Measurements from ENCODE around the gene ARNT2. TPM values are rescaled to one million over a fixed set of nuclear protein-coding genes. Genes with fewer than 3 reads are reported as not detected.

Gene ARNT2
- total RNA-seq, 1 experiment from 2014 or later: 16.8 TPM

DNA sequence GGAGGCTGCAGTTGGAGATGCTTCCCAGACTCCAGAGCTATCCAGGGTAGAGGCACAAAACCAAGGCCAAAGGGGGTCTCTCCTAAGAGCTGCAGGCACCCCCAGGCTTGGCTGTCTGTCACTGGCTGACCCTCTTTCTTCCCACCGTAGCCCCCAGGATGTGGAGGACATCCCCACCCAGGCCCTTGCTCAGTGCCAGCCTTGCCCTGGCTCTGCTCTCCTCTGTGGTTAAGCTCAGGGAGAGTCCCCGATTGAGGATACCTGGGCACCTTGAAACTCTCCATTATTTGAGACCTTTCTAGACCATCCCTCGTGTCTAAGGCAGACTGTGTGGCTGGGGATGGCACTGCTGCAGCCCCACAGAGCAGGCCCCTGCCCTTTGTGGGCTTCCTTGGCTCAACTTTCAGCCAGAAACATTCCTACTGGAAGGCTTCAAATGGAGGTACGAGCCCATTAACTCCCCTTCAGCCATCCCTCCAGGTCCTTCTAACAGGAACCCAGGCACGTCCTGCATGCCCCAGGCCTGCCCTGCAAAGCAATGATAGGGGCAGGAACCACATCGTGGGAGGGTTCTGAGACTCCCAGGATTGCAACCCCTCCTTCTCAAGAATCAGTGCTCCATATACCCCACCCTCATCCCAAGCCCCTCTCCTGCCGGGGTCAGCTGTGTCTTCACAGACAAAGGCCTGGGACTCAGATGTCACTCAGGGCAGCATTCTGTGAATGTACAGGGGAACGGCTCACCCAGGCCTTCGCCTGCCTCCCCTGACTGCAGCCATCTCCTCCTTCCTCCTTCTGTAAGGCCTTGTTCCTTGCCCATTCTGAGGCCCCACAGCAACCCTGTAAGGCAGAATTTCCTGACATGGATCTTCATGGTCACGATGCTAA, 188.0 kb downstream of the ARNT2 start:
- CTCF ChIA-PET: no interaction called here
- Histone ChIP-seq H3K4me3 (ENCODE audit: low read depth in 2 of 2, low read length in 2 of 2) (no peak overlapping the region), H3K9me3 (ENCODE audit: control insufficient read depth, insufficient read depth, low read depth, low read length) (no peaks in the 10 kb centered on the region), H3K36me3 (ENCODE audit: control insufficient read depth, insufficient read depth, low read length) (no peaks in the 10 kb centered on the region), H3K27ac (ENCODE audit: low read length) (no peak overlapping the region), H3K27me3 (ENCODE audit: control insufficient read depth, insufficient read depth, low read length) (no peaks in the 10 kb centered on the region), H3K4me1 (ENCODE audit: control insufficient read depth, insufficient read depth, low read length) (no peaks in the 10 kb centered on the region)
- POLR2A ChIA-PET: no interaction called here
- ATAC-seq: no peak
- in situ Hi-C loops (cut with HindIII; ENCODE audit: low pct_unique_long_range_greater_than_20kb, low sequenced_read_pairs): no loop called here
- intact Hi-C loops (cut with micrococcal nuclease; ENCODE audit: unreplicated experiment): no loop called here
- no peak for TF ChIP-seq REST (IDR thresholded peaks at IDR 0.05; ENCODE audit: insufficient read depth in 1 of 2, low read depth in 2 of 2, low read length in 1 of 2)
- no peak for TF ChIP-seq CTCF (IDR thresholded peaks at IDR 0.05)
- TF ChIP-seq SIN3A (IDR thresholded peaks at IDR 0.05; ENCODE audit: borderline replicate concordance, insufficient read depth, low read depth, low read length): no peak
- no peak for TF ChIP-seq POLR2AphosphoS5 (IDR thresholded peaks at IDR 0.05; ENCODE audit: low read depth, low read length)
- TF ChIP-seq TCF7L2 (IDR thresholded peaks at IDR 0.05; ENCODE audit: low read depth, low read length): no peak
- BruUV-seq (replicated peaks): no TSS peak
- DNase-seq (ENCODE audit: low read depth, low spot score): no peak

DNA sequence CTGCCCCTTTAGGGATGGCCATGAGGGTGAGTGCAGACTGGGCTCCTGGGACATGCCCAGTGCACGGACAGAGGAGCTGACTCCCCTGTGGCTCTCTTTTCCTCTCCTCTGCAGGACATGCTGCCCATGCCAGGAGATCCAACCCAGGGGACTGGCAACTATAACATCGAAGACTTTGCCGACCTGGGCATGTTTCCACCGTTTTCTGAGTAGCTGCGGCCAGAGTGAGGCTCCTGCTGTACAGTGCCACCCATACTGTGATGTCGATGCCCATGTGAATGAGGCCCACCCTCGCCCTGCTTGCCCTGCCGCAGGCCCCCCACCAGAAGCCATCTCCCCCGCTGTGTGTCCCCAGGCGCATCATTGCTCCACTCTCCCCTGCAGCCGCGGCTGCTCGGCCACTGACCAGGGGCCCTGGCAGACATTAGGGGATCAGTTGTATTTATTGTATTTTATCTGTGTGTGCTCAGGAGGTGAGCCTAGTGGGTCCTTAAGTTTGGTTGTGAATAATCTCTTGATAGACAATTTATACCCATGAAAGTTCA, 189.4 kb downstream of the ARNT2 start:
- Histone ChIP-seq H3K9me3 (ENCODE audit: control insufficient read depth, insufficient read depth, low read depth, low read length) (no peaks in the 10 kb centered on the region), H3K36me3 (ENCODE audit: control insufficient read depth, insufficient read depth, low read length) (no peaks in the 10 kb centered on the region), H3K4me1 (ENCODE audit: control insufficient read depth, insufficient read depth, low read length) (no peaks in the 10 kb centered on the region), H3K27me3 (ENCODE audit: control insufficient read depth, insufficient read depth, low read length) (no peaks in the 10 kb centered on the region), H3K4me3 (ENCODE audit: low read depth in 2 of 2, low read length in 2 of 2) (no peak overlapping the region), H3K27ac (ENCODE audit: low read length) (no peak overlapping the region)
- ATAC-seq (no peak), DNase-seq (ENCODE audit: low read depth, low spot score) (no peak)
- CTCF ChIA-PET: no interaction called here
- in situ Hi-C loops (cut with HindIII; ENCODE audit: low pct_unique_long_range_greater_than_20kb, low sequenced_read_pairs): no loop called here
- intact Hi-C loops (cut with micrococcal nuclease; ENCODE audit: unreplicated experiment): no loop called here
- no peak for TF ChIP-seq SIN3A (IDR thresholded peaks at IDR 0.05; ENCODE audit: borderline replicate concordance, insufficient read depth, low read depth, low read length)
- TF ChIP-seq POLR2AphosphoS5 (IDR thresholded peaks at IDR 0.05; ENCODE audit: low read depth, low read length): no peak
- no peak for TF ChIP-seq REST (IDR thresholded peaks at IDR 0.05; ENCODE audit: insufficient read depth in 1 of 2, low read depth in 2 of 2, low read length in 1 of 2)
- TF ChIP-seq CTCF (IDR thresholded peaks at IDR 0.05): no peak
- no peak for TF ChIP-seq TCF7L2 (IDR thresholded peaks at IDR 0.05; ENCODE audit: low read depth, low read length)
- no TSS peak for BruUV-seq (replicated peaks)
- POLR2A ChIA-PET: no interaction called here
